Panc1 (cell line): ENCODE measurements around the gene MRFAP1L1. TPM values are rescaled to one million over a fixed set of nuclear protein-coding genes. Genes with fewer than 3 reads are reported as not detected.

Experiments used
- ATAC-seq: fragments of 200-7000 bp; cut with Tn5 transposase; 2 replicates; pipeline ENCODE4 v1.9.1; 2020; ENCODE audit warnings: mild to moderate bottlenecking, moderate library complexity
- BruUV-seq: library from RNA; stranded (reverse); fragments of 400-500 nt; replicated peaks from 2 replicates; lab custom pipeline; 2021; lab: Mats Ljungman, UMichigan
- CTCF ChIA-PET: fragments of 300-600 bp; sonication (Branson Sonifier 250); formaldehyde crosslinking; loops from one replicate; lab custom pipeline; 2022; ENCODE audit warnings: antibody characterized with exemption; lab: Charles Lee
- POLR2A ChIA-PET: fragments of 300-600 bp; sonication (Branson Sonifier 250); formaldehyde crosslinking; loops from one replicate; lab custom pipeline; 2022; ENCODE audit warnings: antibody characterized with exemption; lab: Charles Lee
- DNase-seq: peaks from one replicate; pipeline ENCODE4 v3.0.0-alpha.2; 2010; ENCODE audit warnings: low read depth, low spot score
- H3K27ac ChIP-seq: 2 replicates; pipeline ENCODE4 v1.5.1; 2011; ENCODE audit warnings: mild to moderate bottlenecking, low read length, inconsistent platforms
- H3K27me3 ChIP-seq: fragments of 200-500 bp; sonication (Bioruptor generic); 2 replicates; pipeline ENCODE4 v1.6.0; 2014; ENCODE audit warnings: low read length, inconsistent platforms; ENCODE audit not compliant: control insufficient read depth, insufficient read depth
- H3K36me3 ChIP-seq: fragments of 200-500 bp; sonication (Bioruptor generic); 2 replicates; pipeline ENCODE4 v1.5.1; 2014; ENCODE audit warnings: inconsistent platforms, mild to moderate bottlenecking, low read length, moderate library complexity; ENCODE audit not compliant: control insufficient read depth, insufficient read depth
- H3K4me1 ChIP-seq: 2 replicates; pipeline ENCODE4 v1.5.1; 2011; ENCODE audit warnings: inconsistent platforms, mild to moderate bottlenecking, low read length, moderate library complexity; ENCODE audit not compliant: control insufficient read depth, insufficient read depth
- H3K4me3 ChIP-seq, 2 experiments: 2 replicates each; pipeline ENCODE4 v1.5.1; 2011 to 2012; ENCODE audit warnings: low read depth in 2 of 2, low read length in 2 of 2, mild to moderate bottlenecking in 2 of 2, inconsistent platforms in 1 of 2, moderate library complexity in 1 of 2
- H3K9me3 ChIP-seq: fragments of 200-500 bp; sonication (Bioruptor generic); 2 replicates; pipeline ENCODE4 v1.5.1; 2014; ENCODE audit warnings: low read depth, mild to moderate bottlenecking, inconsistent platforms, low read length, moderate library complexity; ENCODE audit not compliant: control insufficient read depth, insufficient read depth
- POLR2AphosphoS5 ChIP-seq: IDR thresholded peaks from 2 replicates; pipeline ENCODE4 v1.6.1; 2012; ENCODE audit warnings: mild to moderate bottlenecking, low read depth, low read length, moderate library complexity
- SIN3A ChIP-seq: IDR thresholded peaks from 2 replicates; pipeline ENCODE4 v1.6.1; 2012; ENCODE audit warnings: low read depth, mild to moderate bottlenecking, low read length, moderate library complexity, borderline replicate concordance; ENCODE audit not compliant: insufficient read depth
- TCF7L2 ChIP-seq: IDR thresholded peaks from 2 replicates; pipeline ENCODE4 v1.6.1; 2011; ENCODE audit warnings: mild to moderate bottlenecking, low read depth, low read length, inconsistent platforms
- in situ Hi-C: cut with HindIII; loops from 2 replicates; pipeline ENCODE4 v1.10.0; 2016; ENCODE audit warnings: low sequenced_read_pairs, low pct_unique_long_range_greater_than_20kb
- intact Hi-C: fragments of 100-400 bp; cut with micrococcal nuclease; formaldehyde crosslinking; loops from one replicate; pipeline ENCODE4 v1.10.0; 2022; ENCODE audit not compliant: unreplicated experiment
- total RNA-seq: library from RNA; stranded (reverse); gene quantifications from one replicate; pipeline ENCODE4 v1.2.1, GENCODE V29; 2021; ENCODE audit not compliant: unreplicated experiment
- TF ChIP-seq, protein P1 (sequence below): fragments of 450-650 bp; IDR thresholded peaks from 2 replicates; pipeline ENCODE4 v1.5.1; 2017; ENCODE audit warnings: mild to moderate bottlenecking
- TF ChIP-seq, protein P2 (sequence below), 2 experiments: IDR thresholded peaks; 2 replicates each; pipeline ENCODE4 v1.6.1; 2011 to 2012; ENCODE audit warnings: low read depth in 2 of 2, control low read depth in 1 of 2, low read length in 1 of 2, mild to moderate bottlenecking in 1 of 2, moderate library complexity in 1 of 2; ENCODE audit not compliant: insufficient read depth in 1 of 2

Gene MRFAP1L1
- total RNA-seq, 1 experiment from 2014 or later = 29.5 TPM

DNA sequence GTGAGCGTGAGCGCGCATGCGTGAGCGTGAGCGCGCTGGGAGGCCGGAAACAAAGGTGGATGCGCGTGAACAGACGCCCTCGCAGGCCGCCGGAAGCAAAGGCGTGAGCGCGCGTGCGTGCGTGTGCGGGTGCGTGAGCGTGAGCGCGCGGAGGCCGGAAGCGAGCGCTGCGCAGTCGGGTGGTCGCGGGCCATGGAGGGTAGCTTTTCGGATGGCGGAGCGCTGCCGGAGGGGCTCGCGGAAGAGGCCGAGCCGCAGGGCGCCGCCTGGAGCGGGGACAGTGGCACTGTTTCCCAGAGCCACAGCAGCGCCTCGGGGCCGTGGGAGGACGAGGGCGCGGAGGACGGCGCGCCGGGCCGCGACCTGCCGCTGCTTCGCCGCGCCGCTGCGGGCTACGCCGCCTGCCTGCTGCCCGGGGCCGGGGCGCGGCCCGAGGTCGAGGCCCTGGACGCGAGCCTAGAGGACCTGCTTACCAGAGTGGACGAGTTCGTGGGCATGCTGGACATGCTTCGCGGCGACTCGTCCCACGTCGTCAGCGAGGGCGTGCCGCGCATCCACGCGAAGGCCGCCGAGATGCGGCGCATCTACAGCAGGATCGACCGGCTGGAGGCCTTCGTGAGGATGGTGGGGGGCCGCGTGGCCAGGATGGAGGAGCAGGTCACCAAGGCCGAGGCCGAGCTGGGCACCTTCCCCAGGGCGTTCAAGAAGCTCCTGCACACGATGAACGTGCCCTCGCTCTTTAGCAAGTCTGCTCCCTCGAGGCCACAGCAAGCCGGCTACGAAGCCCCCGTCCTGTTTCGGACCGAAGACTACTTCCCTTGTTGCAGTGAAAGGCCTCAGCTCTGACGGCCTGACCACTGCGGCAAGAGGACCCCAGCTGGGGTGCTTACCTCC, 6.6 kb upstream of the MRFAP1L1 start, which contains the start of gene BLOC1S4:
Gene BLOC1S4 (plus strand): TSS at position 157 of the 894 bp plus-strand sequence. CDS start 36 bp downstream, at position 193.
- H3K27ac ChIP-seq = peak within 1 kb of the TSS; percentile 96
- peak within 1 kb of the TSS; percentile 66 to 75 for H3K4me3 ChIP-seq
- ChIA-PET CTCF (interaction anchor here (0.5 to 0.7 kb wide), 3 partner anchors 35 to 229 kb away, joined by 3 to 10 read pairs (median 3); no protein-coding TSS in a partner anchor), POLR2A (no interaction called here)
- intact Hi-C loops = loop anchor here (10.0 kb wide), 1 partner anchor 69 kb away; the partner anchor contains the start of gene KIAA0232
- peak; percentile 83 for ATAC-seq
- H3K36me3 ChIP-seq = no peaks in the 10 kb centered on the region
- BruUV-seq = TSS peak; percentile 91
- in situ Hi-C loops = no loop called here
- TF ChIP-seq, protein P1, sequence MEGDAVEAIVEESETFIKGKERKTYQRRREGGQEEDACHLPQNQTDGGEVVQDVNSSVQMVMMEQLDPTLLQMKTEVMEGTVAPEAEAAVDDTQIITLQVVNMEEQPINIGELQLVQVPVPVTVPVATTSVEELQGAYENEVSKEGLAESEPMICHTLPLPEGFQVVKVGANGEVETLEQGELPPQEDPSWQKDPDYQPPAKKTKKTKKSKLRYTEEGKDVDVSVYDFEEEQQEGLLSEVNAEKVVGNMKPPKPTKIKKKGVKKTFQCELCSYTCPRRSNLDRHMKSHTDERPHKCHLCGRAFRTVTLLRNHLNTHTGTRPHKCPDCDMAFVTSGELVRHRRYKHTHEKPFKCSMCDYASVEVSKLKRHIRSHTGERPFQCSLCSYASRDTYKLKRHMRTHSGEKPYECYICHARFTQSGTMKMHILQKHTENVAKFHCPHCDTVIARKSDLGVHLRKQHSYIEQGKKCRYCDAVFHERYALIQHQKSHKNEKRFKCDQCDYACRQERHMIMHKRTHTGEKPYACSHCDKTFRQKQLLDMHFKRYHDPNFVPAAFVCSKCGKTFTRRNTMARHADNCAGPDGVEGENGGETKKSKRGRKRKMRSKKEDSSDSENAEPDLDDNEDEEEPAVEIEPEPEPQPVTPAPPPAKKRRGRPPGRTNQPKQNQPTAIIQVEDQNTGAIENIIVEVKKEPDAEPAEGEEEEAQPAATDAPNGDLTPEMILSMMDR = no peak
- TF ChIP-seq POLR2AphosphoS5 = peak; percentile 70
- TF ChIP-seq, protein P2, sequence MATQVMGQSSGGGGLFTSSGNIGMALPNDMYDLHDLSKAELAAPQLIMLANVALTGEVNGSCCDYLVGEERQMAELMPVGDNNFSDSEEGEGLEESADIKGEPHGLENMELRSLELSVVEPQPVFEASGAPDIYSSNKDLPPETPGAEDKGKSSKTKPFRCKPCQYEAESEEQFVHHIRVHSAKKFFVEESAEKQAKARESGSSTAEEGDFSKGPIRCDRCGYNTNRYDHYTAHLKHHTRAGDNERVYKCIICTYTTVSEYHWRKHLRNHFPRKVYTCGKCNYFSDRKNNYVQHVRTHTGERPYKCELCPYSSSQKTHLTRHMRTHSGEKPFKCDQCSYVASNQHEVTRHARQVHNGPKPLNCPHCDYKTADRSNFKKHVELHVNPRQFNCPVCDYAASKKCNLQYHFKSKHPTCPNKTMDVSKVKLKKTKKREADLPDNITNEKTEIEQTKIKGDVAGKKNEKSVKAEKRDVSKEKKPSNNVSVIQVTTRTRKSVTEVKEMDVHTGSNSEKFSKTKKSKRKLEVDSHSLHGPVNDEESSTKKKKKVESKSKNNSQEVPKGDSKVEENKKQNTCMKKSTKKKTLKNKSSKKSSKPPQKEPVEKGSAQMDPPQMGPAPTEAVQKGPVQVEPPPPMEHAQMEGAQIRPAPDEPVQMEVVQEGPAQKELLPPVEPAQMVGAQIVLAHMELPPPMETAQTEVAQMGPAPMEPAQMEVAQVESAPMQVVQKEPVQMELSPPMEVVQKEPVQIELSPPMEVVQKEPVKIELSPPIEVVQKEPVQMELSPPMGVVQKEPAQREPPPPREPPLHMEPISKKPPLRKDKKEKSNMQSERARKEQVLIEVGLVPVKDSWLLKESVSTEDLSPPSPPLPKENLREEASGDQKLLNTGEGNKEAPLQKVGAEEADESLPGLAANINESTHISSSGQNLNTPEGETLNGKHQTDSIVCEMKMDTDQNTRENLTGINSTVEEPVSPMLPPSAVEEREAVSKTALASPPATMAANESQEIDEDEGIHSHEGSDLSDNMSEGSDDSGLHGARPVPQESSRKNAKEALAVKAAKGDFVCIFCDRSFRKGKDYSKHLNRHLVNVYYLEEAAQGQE (IDR thresholded peaks at IDR 0.05; ENCODE audit: insufficient read depth in 1 of 2, low read depth in 2 of 2, low read length in 1 of 2) = 0 out of 4 replicates have a peak, but pooled peaks of 1 of the 2 experiments have one; percentile 30
- no peak for DNase-seq
- no peaks in the 10 kb centered on the region for H3K27me3 ChIP-seq
- peaks cover 14% of the 10 kb centered on the region for H3K4me1 ChIP-seq
- H3K9me3 ChIP-seq = no peaks in the 10 kb centered on the region

DNA sequence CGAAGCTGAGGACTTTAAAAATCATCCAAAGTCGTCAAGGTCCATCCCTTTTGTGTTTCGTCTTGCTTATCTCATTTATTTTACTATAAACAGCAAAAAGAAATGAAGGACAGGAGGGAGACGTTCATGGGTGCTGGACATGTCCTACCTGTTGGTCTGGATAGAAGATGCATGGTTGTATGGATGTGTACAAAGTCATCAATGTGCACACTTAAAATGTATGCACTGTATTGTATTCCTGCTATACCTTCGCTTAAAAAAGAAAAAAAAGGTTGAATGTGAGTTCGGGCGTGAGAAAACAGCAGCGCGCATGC, 6.0 kb upstream of the MRFAP1L1 start:
- no peaks in the 10 kb centered on the region for H3K27me3 ChIP-seq
- peak; percentile 24 for ATAC-seq
- DNase-seq = no peak
- ChIA-PET CTCF (interaction anchor here (0.5 to 0.7 kb wide), 3 partner anchors 34 to 229 kb away, joined by 3 to 10 read pairs (median 3); no protein-coding TSS in a partner anchor), POLR2A (no interaction called here)
- TF ChIP-seq POLR2AphosphoS5 (no peak), TCF7L2 (no peak), SIN3A (no peak)
- TF ChIP-seq, protein P1 = no peak
- TF ChIP-seq, protein P2 (IDR thresholded peaks at IDR 0.05; ENCODE audit: insufficient read depth in 1 of 2, low read depth in 2 of 2, low read length in 1 of 2) = no peak
- no peaks in the 10 kb centered on the region for H3K9me3 ChIP-seq
- H3K27ac ChIP-seq = peak overlapping the region; percentile 96
- peaks cover 14% of the 10 kb centered on the region for H3K4me1 ChIP-seq
- intact Hi-C loops (loop anchor here (10.0 kb wide), 1 partner anchor 69 kb away; the partner anchor contains the start of gene KIAA0232), in situ Hi-C loops (no loop called here)
- BruUV-seq = no TSS peak
- peak overlapping the region; percentile 66 to 75 for H3K4me3 ChIP-seq
- H3K36me3 ChIP-seq = no peaks in the 10 kb centered on the region
